Measurements from ENCODE around the gene ABHD2. TPM values are rescaled to one million over a fixed set of nuclear protein-coding genes. Genes with fewer than 3 reads are reported as not detected.
A peak's percentile ranks its signal among the peaks of the same experiment; 100 is the strongest.

The ABHD2 gene
- total RNA-seq, 1 donor: 115 TPM

- TF ChIP-seq CTCF (IDR thresholded peaks at IDR 0.05; ENCODE audit: extremely low read depth, low read depth, low read length): peak; percentile 94
- peak overlapping the region; percentile 60 for H3K4me3 ChIP-seq (ENCODE audit: insufficient read depth, low read length)
- H3K36me3 ChIP-seq (ENCODE audit: insufficient read depth, low read length): no peaks in the 10 kb centered on the region
- H3K27me3 ChIP-seq (ENCODE audit: insufficient read depth, low read length): peaks cover 2% of the 10 kb centered on the region
- H3K4me1 ChIP-seq (ENCODE audit: insufficient read depth, low read length): peaks cover 9% of the 10 kb centered on the region
- no peaks in the 10 kb centered on the region for H3K9me3 ChIP-seq (ENCODE audit: low read depth, low read length)
- H3K4me2 ChIP-seq (ENCODE audit: insufficient read depth, low read length): peak overlapping the region; percentile 81
- DNase-seq (ENCODE audit: insufficient read length, low spot score, missing footprints): peak; percentile 96
- H3K79me2 ChIP-seq (ENCODE audit: insufficient read depth, low read length): no peaks in the 10 kb centered on the region
- no peaks in the 10 kb centered on the region for H4K20me1 ChIP-seq (ENCODE audit: insufficient read depth, low read length)
- no peak overlapping the region for H3K27ac ChIP-seq (ENCODE audit: low read depth, low read length)
- peak overlapping the region; percentile 69 for H2AFZ ChIP-seq (ENCODE audit: low read length)
These were observed 118.7 kb downstream of the ABHD2 start for GRCh38 chr15:89206908-89207331.

DNA sequence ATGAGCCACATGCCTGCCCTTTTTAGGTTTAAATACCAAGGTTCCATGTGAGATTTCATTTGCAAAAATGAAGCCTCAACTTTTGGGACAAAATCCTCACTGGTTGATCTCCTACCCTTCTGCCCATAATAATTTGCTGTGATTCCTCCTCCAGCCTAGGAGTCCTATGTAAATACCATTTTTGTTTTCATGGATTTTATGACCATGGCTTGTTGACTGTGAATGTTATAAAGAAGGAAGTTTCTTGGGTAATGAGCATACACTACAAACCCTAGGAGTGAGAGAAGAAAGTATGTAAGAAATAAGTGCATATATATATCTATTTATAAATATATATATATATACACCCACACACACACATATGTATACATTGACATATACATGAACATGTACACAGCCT lies 120.0 kb downstream of the ABHD2 start:
- no peak for DNase-seq (ENCODE audit: insufficient read length, low spot score, missing footprints)
- H3K36me3 ChIP-seq (ENCODE audit: insufficient read depth, low read length): no peaks in the 10 kb centered on the region
- H3K79me2 ChIP-seq (ENCODE audit: insufficient read depth, low read length): no peaks in the 10 kb centered on the region
- no peak for TF ChIP-seq CTCF (IDR thresholded peaks at IDR 0.05; ENCODE audit: extremely low read depth, low read depth, low read length)
- no peak overlapping the region for H2AFZ ChIP-seq (ENCODE audit: low read length)
- H3K4me2 ChIP-seq (ENCODE audit: insufficient read depth, low read length): no peak overlapping the region
- H3K9me3 ChIP-seq (ENCODE audit: low read depth, low read length): no peaks in the 10 kb centered on the region
- no peak overlapping the region for H3K4me3 ChIP-seq (ENCODE audit: insufficient read depth, low read length)
- H3K27me3 ChIP-seq (ENCODE audit: insufficient read depth, low read length): peaks cover 2% of the 10 kb centered on the region
- H3K4me1 ChIP-seq (ENCODE audit: insufficient read depth, low read length): peaks cover 9% of the 10 kb centered on the region
- H4K20me1 ChIP-seq (ENCODE audit: insufficient read depth, low read length): no peaks in the 10 kb centered on the region
- no peak overlapping the region for H3K27ac ChIP-seq (ENCODE audit: low read depth, low read length)

GRCh38 chr15:89209057-89209456 lies 120.8 kb downstream of the ABHD2 start:
- Histone ChIP-seq H3K79me2 (ENCODE audit: insufficient read depth, low read length) (no peaks in the 10 kb centered on the region), H3K4me2 (ENCODE audit: insufficient read depth, low read length) (no peak overlapping the region), H3K27ac (ENCODE audit: low read depth, low read length) (no peak overlapping the region), H3K36me3 (ENCODE audit: insufficient read depth, low read length) (no peaks in the 10 kb centered on the region), H2AFZ (ENCODE audit: low read length) (no peak overlapping the region), H4K20me1 (ENCODE audit: insufficient read depth, low read length) (no peaks in the 10 kb centered on the region), H3K4me3 (ENCODE audit: insufficient read depth, low read length) (no peak overlapping the region), H3K27me3 (ENCODE audit: insufficient read depth, low read length) (peaks cover 2% of the 10 kb centered on the region), H3K9me3 (ENCODE audit: low read depth, low read length) (no peaks in the 10 kb centered on the region), H3K4me1 (ENCODE audit: insufficient read depth, low read length) (peaks cover 1% of the 10 kb centered on the region)
- no peak for DNase-seq (ENCODE audit: insufficient read length, low spot score, missing footprints)
- TF ChIP-seq CTCF (IDR thresholded peaks at IDR 0.05; ENCODE audit: extremely low read depth, low read depth, low read length): no peak

GRCh38 chr15:89211678-89212170 lies 123.5 kb downstream of the ABHD2 start:
- Histone ChIP-seq H3K9me3 (ENCODE audit: low read depth, low read length) (no peaks in the 10 kb centered on the region), H3K4me3 (ENCODE audit: insufficient read depth, low read length) (no peak overlapping the region), H3K27me3 (ENCODE audit: insufficient read depth, low read length) (peaks cover 5% of the 10 kb centered on the region), H3K36me3 (ENCODE audit: insufficient read depth, low read length) (no peaks in the 10 kb centered on the region), H3K4me1 (ENCODE audit: insufficient read depth, low read length) (no peaks in the 10 kb centered on the region), H3K27ac (ENCODE audit: low read depth, low read length) (no peak overlapping the region), H3K4me2 (ENCODE audit: insufficient read depth, low read length) (no peak overlapping the region), H3K79me2 (ENCODE audit: insufficient read depth, low read length) (no peaks in the 10 kb centered on the region), H4K20me1 (ENCODE audit: insufficient read depth, low read length) (no peaks in the 10 kb centered on the region), H2AFZ (ENCODE audit: low read length) (no peak overlapping the region)
- no peak for TF ChIP-seq CTCF (IDR thresholded peaks at IDR 0.05; ENCODE audit: extremely low read depth, low read depth, low read length)
- DNase-seq (ENCODE audit: insufficient read length, low spot score, missing footprints): no peak
